ENCODE measurements around the gene SLC25A12. TPM values are rescaled to one million over a fixed set of nuclear protein-coding genes. Genes with fewer than 3 reads are reported as not detected.

SLC25A12 gene
- total and polyA plus RNA-seq, 9 of the 15 experiments (the other 6 are each of a cell fraction or from before 2014, with no cell fraction given): 13.5 to 36.5 (median 21.7) TPM

- no peak for TF ChIP-seq ZNF318 (IDR thresholded peaks at IDR 0.05; ENCODE audit: borderline replicate concordance in 1 of 2, low read depth in 1 of 2)
- TF ChIP-seq ZNF408 (CRISPR knock-in tag; IDR thresholded peaks at IDR 0.05; ENCODE audit: low read depth): no peak
- TF ChIP-seq PHB (CRISPR knock-in tag; IDR thresholded peaks at IDR 0.05): no peak
- TF ChIP-seq ATF2 (CRISPR knock-in tag; IDR thresholded peaks at IDR 0.05): no peak
- no peak for TF ChIP-seq TSHZ1 (CRISPR knock-in tag; IDR thresholded peaks at IDR 0.05)
- TF ChIP-seq U2AF2 (optimal IDR thresholded peaks at IDR 0.05; ENCODE audit: low read depth, low read length): no peak
- no peak for TF ChIP-seq PYGO2 (tag; IDR thresholded peaks at IDR 0.05)
- TF ChIP-seq NKRF (IDR thresholded peaks at IDR 0.05; ENCODE audit: borderline replicate concordance): peak; percentile 55; the same call in 1 of the 2 replicates
- no peak for TF ChIP-seq ZNF140 (CRISPR knock-in tag; IDR thresholded peaks at IDR 0.05)
- no peak for TF ChIP-seq ZNF830 (CRISPR knock-in tag; IDR thresholded peaks at IDR 0.05)
- TF ChIP-seq CCNT2 (IDR thresholded peaks at IDR 0.05; ENCODE audit: borderline replicate concordance, extremely low read depth, insufficient read length, low read depth, low read length): peak; percentile 87
These were observed at the start of gene SLC25A12 (continued) for GRCh38 chr2:171893824-171894611.

All from K562 (cell line).